Dedifferentiated amniotic fluid mesenchymal stem cell (primary cell): ENCODE results near the gene COG1.
A peak's percentile ranks its signal among the peaks of the same experiment; 100 is the strongest.

Source experiments
- DNase-seq: peaks from one replicate; pipeline ENCODE4 v3.0.0-alpha.2; 2016; ENCODE audit errors: extremely low spot score

COG1 gene

DNA sequence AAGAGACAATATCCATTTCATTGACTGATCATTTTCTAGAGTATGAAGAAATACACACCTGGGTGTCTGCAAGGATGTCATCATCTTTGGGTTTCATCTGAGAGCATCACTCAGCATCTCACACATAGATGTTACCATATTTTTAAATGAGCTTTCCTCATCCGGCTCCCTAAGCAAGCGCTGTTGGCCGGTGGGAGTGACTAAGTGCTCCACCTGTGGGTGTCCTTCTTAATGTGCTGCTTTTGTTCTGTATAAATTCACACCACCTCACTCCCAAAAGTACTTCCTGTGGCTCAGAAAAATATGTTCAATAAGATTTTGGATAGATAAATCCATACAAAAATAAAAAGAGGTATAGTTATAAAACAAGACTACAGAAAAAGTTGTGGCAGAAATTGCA is 20.6 kb upstream of the COG1 start:
- no peak for DNase-seq

DNA sequence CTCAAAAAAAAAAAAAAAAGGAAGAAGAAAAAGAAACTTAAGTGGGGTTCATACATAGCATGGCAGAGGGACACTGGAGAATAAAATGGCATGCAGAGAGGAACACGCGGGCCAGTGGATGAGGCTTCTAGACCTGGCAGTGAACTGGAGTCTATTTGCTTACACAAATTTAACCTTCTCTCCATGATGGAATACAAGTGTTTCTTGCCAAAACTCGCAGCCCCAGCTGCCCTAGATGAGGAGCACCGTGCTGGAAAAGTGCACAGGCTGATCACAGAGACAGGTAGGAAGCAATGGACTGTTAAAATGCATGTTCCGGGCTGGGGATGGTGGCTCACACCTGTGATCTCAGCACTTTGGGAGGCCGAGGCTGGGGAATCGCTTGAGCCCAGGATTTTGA is 18.7 kb upstream of the COG1 start:
- DNase-seq: no peak

GRCh38 chr17:73175962-73176565 is 16.8 kb upstream of the COG1 start:
- DNase-seq: no peak

- no peak for DNase-seq
Measured at GRCh38 chr17:73179387-73179786, 13.5 kb upstream of the COG1 start.

DNA sequence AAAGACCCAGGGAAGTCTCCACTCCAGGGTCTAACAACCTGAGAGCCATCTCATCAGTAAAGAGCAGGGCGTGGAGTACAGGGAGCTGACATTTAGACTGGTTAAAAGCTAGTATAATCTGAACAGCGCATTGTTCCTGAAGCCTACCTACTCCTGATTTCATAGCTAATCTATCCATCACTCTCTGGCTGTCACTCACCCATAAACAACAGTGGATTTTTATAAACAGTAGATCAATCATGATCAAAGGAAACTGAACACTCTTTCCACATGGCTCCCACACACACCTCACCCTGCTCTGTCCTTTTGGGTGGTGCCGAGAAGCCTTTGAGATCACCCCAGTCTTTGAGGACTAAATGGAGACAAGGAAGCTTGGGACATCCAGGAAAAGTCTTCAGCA is 13.0 kb upstream of the COG1 start:
- no peak for DNase-seq

- DNase-seq: no peak
Measured at GRCh38 chr17:73182616-73183310, 10.1 kb upstream of the COG1 start.

DNA sequence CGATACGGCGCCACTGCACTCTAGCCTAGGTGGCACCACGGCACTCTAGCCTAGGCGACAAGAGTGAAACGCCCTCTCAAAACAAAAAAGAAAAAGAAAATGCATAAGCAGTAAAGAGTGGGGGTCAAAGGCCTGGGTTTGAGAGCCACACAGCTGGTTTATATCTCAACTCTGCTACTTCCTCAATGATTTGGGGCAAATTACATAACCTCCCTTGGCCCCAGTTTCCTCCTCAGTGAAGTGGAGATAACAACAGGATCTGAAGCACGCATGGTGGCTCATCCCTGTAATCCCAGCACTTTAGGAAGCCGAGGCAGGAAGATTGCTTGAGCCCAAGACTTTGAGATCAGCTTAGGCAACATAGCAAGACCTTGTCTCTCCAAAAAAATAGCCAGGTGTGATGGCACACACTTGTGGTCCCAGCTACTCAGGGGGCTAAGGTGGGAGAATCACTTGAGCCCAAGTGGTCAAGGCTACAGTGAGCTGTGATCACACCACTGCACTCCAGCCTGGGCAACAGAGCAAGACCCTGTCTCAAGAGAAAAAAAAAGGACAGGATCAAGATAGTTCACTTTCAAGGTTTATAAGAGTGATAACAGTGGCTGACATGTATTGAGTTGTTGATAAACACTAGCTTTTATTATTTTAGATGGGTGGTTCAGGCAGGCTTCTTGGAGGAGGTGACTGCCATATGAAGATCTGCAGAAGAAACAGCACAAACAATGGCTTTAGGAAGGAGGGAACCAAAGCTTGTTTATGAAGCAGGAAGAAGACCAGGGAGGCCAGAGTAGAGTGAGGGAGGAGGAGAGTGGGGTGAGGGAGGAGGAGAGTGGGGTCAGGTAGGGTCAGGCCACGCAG is 8.5 kb upstream of the COG1 start:
- DNase-seq: no peak

- DNase-seq: no peak
Measured at GRCh38 chr17:73186283-73187050, 6.4 kb upstream of the COG1 start.

DNA sequence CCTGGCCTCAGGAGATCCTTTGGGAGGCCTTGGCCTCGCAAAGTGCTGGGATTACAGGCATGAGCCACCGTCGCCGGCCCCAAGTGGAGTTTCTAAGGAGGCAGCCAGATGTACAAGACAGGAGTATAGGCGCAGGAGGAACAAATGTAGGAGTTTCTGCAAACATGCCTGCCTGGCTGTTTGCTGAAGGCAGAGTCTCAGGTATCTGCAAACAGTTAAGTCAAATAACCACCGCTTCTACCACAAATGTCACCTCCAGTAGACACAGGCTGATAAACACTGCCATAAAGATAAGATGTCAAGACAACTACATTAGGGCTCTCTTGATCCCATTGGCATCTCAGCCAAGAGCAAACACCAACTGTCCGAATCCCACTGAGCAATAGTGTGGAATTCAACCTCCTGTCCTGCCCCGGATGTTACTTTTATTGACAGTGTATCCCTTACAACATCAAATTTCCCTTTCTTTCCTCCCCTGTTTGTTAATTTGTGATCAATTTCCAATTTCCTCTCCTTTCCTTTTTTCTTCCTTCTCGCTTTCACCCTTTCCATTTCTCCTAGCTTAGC is 5.6 kb upstream of the COG1 start:
- no peak for DNase-seq

DNA sequence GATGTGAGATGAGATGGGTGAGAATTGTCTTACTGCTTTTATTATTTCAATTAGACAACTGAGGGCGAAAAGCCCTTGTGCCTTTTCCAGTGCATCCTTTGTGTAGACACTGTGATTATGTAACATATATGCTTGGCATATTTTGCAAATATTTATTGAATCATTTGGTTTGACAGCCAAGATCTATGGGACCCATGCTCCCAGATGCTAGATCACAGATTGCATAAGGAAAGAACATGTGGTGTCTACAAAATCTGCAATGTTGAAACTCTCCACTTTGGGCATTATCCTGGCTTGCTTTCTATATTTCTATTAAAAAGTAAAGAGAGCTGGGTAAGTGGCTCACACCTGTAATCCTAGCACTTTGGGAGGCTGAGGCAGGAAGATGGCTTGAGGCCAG is 4.8 kb upstream of the COG1 start:
- no peak for DNase-seq

DNA sequence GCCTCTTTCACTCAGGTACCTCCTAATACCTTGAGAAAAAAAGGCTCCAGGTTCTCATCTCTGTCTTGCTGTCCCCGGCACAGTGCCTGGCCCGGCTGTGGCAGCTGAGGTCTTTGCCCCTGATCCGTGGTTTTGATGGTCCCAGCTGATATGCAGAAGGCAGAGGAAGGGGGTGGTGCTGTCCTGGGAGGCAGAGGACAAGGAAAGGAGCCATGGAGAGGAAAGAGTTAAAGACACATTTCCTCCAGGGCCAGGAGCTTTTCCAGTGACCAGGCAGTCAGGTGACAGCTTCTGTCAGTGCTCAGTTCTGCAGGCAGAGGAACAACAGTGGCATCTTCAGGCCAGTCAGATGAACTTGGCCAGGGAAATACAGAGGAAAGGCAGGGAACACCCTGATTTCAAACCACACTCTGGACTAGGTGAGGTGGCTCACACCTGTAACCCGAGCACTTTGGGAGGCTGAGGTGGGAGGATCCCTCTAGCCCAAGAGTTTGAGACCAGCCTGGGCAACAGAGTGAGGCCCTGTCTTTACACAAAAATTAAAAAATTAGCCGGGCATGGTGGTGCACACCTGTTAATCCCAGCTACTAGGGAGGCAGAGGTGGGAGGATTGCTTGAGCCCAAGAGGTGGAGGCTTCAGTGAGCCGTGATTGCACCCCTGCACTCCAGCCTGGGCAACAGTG is 3.3 kb upstream of the COG1 start:
- no peak for DNase-seq

GRCh38 chr17:73191443-73192205 is 1.2 kb upstream of the COG1 start:
- DNase-seq: peak; percentile 77

DNA sequence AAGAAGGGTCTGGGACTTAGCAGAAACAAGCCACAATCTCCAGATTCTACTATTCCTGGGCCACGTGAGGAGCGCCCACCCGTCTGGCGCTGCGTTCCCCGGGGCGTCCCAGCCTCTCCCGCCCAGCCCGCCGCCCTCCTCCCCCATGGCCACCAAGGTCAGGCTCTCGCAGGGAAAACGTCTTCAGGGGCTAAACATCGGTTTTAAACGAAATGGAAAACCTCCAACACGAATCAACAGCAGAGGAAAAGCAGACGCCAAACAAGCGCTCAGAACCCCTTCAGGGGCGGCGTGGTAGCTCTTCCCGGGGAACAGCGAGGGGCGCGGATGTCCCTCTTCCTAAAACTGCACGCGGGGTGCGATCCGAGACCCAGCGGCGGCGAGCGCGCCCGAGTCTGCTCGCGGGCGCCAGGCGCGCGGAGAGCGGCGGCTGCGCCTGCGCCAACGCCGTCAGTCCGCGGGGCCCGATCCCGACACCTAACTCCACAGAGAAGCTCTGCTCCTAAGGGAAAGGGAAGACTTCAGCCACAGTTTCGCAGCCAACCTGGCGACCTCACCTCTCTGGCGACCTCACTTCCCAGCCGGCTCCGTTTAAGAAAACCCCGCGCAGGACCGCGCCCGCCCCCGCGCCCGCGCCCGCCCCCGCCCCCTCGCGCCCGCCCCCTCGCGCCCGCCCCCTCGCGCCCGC is 505 bp upstream of the COG1 start:
- peak; percentile 70 for DNase-seq

DNA sequence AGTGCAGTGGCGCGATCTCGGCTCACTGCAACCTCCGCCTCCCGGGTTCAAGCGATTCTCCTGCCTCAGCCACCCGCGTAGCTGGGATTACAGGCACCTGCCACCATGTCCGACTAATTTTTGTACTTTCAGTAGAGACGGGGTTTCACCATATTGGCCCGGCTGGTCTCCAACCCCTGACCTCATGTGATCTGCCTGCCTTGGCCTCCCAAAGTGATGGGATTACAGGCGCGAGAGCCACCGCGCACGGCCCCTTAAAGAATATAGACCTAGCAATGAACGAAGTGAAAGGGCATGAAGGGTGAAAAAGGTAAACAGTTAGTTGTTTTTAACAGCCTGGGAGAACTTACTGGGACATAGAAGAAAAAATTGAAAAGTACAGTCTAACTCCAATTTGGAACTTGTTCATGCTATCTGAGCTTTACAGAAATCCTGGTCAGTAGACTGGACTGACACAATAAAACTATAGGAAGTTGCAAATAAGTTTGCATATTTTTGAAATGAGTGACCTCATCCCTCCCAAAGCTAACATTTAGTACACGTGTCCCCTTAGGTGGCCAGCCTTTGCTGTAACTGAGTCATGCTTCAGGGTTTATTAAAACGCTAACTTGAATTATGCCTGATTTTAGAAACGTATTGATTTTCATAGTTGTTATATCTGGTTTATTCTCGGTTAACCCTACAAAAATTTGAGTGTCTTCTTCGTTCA is 1.8 kb downstream of the COG1 start:
- DNase-seq: peak; percentile 72

GRCh38 chr17:73196500-73196899 is 3.6 kb downstream of the COG1 start:
- no peak for DNase-seq

DNA sequence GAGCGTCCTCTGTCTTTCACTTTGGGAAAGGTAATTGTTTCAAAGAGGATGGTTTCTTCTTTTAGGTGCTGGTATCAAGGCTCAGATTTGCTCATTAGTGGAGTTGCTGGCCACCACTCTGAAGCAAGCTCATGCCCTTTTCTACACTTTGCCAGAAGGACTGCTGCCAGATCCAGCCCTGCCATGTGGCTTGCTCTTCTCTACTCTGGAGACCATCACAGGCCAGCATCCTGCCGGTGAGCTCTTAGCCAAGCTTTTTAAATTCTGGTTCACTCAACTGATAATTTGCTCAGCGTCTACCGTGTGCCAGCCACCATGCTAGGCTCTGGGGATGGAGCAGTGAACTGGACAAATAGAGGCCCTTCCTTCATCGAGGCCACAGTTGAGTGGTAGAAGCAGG is 4.3 kb downstream of the COG1 start:
- DNase-seq: no peak

GRCh38 chr17:73198201-73198929 is 5.5 kb downstream of the COG1 start:
- DNase-seq: no peak

DNA sequence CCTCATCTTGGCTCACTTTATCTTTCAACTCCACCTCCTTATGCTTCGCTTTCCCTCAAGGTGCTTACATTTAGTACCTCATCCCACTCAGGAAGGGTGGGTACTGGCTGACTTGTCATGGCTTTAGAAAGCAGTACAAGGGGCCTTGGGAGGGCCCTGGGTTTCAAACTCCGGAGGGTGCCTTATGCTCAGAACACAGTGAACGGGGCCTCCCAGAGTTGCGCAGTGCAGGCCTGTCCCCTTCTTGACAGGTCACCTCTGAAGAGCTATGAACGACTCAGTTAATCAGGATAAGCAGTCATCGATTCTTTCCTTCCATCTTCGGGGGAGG is 6.0 kb downstream of the COG1 start:
- DNase-seq: no peak
